ENCODE data around the gene HIKESHI.

HIKESHI gene

DNA sequence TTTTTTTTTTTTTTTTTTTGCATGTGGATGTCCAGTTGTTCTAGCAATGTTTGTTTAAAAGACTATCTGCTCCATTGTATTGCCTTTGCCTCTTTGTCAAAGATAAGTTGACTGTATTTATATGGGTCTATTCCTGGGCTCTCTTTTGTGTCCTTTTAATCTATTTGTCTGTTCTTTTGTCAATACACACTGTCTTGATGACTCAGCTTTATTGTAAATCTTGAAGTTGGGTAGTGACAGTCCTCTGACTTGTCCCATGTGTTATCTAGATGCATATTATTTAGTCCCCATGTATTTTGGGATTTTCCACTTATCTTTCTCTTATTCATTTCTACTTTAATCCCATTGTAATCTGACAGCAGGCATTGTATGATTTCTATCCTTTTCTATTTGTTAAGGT, 75.9 kb downstream of the HIKESHI start:
- ChIA-PET POLR2A (no interaction called here), CTCF (interaction anchor here (0.6 kb wide), 1 partner anchor 17 kb away, joined by 3 read pairs; no protein-coding TSS in a partner anchor)
- no peak for TF ChIP-seq FOXA1 (IDR thresholded peaks at IDR 0.05)
- TF ChIP-seq L3MBTL2 (conservative IDR thresholded peaks at IDR 0.05), result no peak
- TF ChIP-seq ELF4 (IDR thresholded peaks at IDR 0.05), result no peak
- no peak for TF ChIP-seq NFRKB (IDR thresholded peaks at IDR 0.05)
- no peak for TF ChIP-seq TARDBP (IDR thresholded peaks at IDR 0.05)
- TF ChIP-seq FOXK2 (IDR thresholded peaks at IDR 0.05), result no peak
- TF ChIP-seq ARNT (IDR thresholded peaks at IDR 0.05), result no peak
- no peak for TF ChIP-seq ZNF384 (IDR thresholded peaks at IDR 0.05)
- no peak for TF ChIP-seq LEF1 (IDR thresholded peaks at IDR 0.05; ENCODE audit: borderline replicate concordance)
- TF ChIP-seq, protein P1, sequence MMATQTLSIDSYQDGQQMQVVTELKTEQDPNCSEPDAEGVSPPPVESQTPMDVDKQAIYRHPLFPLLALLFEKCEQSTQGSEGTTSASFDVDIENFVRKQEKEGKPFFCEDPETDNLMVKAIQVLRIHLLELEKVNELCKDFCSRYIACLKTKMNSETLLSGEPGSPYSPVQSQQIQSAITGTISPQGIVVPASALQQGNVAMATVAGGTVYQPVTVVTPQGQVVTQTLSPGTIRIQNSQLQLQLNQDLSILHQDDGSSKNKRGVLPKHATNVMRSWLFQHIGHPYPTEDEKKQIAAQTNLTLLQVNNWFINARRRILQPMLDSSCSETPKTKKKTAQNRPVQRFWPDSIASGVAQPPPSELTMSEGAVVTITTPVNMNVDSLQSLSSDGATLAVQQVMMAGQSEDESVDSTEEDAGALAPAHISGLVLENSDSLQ (IDR thresholded peaks at IDR 0.05), result no peak
- TF ChIP-seq FOXM1 (IDR thresholded peaks at IDR 0.05; ENCODE audit: borderline replicate concordance), result no peak
- TF ChIP-seq SUZ12 (IDR thresholded peaks at IDR 0.05), result no peak
- no peak for TF ChIP-seq BHLHE40 (IDR thresholded peaks at IDR 0.05; ENCODE audit: borderline replicate concordance)
- TF ChIP-seq CTBP1 (IDR thresholded peaks at IDR 0.05; ENCODE audit: borderline replicate concordance), result no peak
- TF ChIP-seq HDGF (IDR thresholded peaks at IDR 0.05; ENCODE audit: borderline replicate concordance), result no peak
- TF ChIP-seq SP1 (IDR thresholded peaks at IDR 0.05), result no peak
- no peak for DNase-seq (ENCODE audit: extremely low spot score)

DNA sequence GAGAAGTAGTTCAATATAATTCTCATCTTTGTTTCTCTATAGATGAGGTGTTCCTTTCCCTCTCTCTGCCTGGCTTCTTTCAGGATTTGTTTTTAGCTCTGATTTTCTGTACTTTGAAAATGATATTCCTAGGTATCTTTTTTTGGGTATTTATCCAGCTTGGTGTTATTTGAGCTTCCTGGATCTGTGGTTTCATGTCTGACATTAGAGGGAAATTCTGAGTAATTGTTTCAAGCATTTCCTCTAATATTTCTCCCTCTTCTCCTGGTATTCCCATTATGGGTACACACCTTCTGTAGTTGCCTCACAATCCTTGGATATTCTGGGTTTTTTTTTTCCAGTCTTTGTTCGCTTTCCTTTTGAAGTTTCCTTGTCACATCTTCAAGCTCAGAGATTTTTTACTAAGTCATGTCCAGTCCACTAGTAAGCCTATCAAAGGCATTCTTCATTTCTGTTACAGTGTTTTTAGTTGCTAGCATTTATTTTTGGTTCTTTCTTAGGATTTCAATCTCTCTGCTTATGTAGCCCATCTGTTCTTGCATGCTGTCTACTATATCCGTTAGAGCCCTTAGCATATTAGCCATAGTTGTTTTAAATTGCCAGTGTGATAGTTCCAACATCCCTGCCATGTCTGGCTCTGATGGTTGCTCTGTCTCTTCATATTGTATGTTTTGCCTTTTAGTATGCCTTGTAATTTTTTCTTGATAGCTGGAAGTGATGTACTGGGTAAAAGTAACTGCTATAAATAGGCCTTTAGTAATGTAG, 78.4 kb downstream of the HIKESHI start:
- no peak for DNase-seq (ENCODE audit: extremely low spot score)
- POLR2A ChIA-PET, result no interaction called here
- CTCF ChIA-PET, result interaction anchor here (0.6 kb wide), 1 partner anchor 9 kb away, joined by 3 read pairs; no protein-coding TSS in a partner anchor
- TF ChIP-seq FOXK2 (IDR thresholded peaks at IDR 0.05) (no peak), ARNT (IDR thresholded peaks at IDR 0.05) (no peak), NFRKB (IDR thresholded peaks at IDR 0.05) (no peak), LEF1 (IDR thresholded peaks at IDR 0.05; ENCODE audit: borderline replicate concordance) (no peak), ZNF384 (IDR thresholded peaks at IDR 0.05) (no peak), FOXM1 (IDR thresholded peaks at IDR 0.05; ENCODE audit: borderline replicate concordance) (no peak), CTBP1 (IDR thresholded peaks at IDR 0.05; ENCODE audit: borderline replicate concordance) (no peak), SUZ12 (IDR thresholded peaks at IDR 0.05) (no peak), L3MBTL2 (conservative IDR thresholded peaks at IDR 0.05) (no peak), HDGF (IDR thresholded peaks at IDR 0.05; ENCODE audit: borderline replicate concordance) (no peak)
- TF ChIP-seq, protein P1 (IDR thresholded peaks at IDR 0.05), result no peak

DNA sequence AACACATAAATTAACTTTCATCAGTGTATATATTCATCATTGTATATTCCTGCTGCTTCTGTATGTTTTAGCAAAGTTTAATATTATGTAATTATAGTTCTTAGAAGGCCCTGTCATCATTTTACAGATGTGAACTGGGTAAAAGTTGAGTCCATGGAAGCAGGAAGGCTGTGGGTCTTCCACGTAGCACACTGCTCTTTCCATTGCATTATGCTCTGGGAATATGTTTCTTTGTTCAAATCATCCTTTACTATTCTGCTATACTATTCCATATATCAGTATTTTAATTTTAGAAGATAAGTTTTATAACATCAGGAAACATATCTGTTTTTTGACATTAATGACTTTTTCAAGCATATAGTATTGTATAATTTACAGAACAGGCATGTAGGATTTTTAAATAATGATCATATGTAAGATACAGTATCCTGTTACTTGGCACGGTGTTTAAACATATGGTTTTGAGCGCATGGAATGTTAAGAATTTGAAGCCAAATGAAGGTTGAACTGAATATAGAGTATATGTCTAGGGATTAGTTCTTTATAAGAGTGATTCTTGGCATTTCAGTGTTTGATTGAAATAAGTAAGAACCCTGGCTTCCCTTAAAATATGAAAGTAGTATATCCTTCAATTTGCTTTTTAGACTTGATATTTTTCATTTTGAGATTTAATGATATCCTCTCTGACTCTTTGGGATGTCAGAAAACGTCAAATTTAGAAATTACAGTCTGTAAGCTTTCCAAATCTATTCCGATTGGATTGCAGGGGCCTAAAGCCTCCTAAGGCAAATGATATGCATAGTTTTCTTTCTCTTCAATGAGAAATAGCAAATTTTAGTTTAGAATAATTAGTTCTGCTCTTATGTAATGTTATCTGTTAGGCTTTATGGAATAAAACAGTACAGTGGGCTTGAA, 81.3 kb downstream of the HIKESHI start:
- no peak for DNase-seq (ENCODE audit: extremely low spot score)
- CTCF ChIA-PET, result no interaction called here
- POLR2A ChIA-PET, result no interaction called here
- no peak for TF ChIP-seq BHLHE40 (IDR thresholded peaks at IDR 0.05; ENCODE audit: borderline replicate concordance)
- no peak for TF ChIP-seq CTBP1 (IDR thresholded peaks at IDR 0.05; ENCODE audit: borderline replicate concordance)
- TF ChIP-seq FOXM1 (IDR thresholded peaks at IDR 0.05; ENCODE audit: borderline replicate concordance), result no peak
- TF ChIP-seq FOXK2 (IDR thresholded peaks at IDR 0.05), result no peak
- no peak for TF ChIP-seq NFRKB (IDR thresholded peaks at IDR 0.05)

DNA sequence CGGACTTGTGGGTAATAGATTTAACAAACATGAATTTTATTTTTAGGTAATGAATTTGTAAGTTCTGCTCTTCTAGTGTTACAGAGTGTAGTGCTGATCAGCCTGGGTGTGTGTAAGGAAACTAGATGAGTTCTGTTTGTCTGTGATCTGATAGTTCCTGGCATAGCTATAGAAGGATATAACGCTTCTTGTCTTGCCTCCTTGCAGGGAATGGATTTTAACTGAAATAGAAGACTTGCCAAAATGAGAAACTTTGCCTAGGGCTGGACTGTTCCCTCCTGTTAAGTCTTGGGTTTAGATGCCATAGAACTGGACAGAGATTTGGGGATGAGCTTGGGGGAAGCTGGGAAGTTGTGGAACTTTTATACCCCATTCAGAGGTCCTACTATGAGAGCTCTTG, 84.2 kb downstream of the HIKESHI start:
- ChIA-PET POLR2A (no interaction called here), CTCF (interaction anchor here (0.6 kb wide), 1 partner anchor 23 kb away, joined by 3 read pairs; no protein-coding TSS in a partner anchor)
- no peak for TF ChIP-seq TARDBP (IDR thresholded peaks at IDR 0.05)
- TF ChIP-seq FOXA1 (IDR thresholded peaks at IDR 0.05), result no peak
- no peak for TF ChIP-seq L3MBTL2 (conservative IDR thresholded peaks at IDR 0.05)
- TF ChIP-seq ZNF384 (IDR thresholded peaks at IDR 0.05), result no peak
- no peak for TF ChIP-seq LEF1 (IDR thresholded peaks at IDR 0.05; ENCODE audit: borderline replicate concordance)
- TF ChIP-seq, protein P1 (IDR thresholded peaks at IDR 0.05), result no peak
- DNase-seq (ENCODE audit: extremely low spot score), result no peak

DNA sequence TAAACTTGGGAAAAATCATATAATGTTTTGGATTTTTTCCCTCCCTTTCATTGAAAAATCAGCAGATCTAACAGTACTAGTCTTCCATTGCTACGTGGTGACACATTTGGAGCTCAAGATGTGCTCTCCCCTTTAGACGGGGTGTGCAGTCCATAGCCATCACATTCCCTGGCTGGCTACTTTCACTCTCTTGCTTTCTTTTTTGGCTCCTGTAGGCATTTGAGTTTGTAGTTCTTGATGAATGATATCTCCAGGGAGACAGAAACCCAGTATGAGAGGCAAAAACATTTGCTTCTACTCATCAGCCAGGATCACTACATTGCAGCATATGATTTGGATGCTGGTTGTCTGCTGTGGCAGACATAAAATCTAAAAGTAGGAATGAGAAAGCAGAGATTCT, 84.7 kb downstream of the HIKESHI start:
- CTCF ChIA-PET, result interaction anchor here (0.6 kb wide), 1 partner anchor 23 kb away, joined by 3 read pairs; no protein-coding TSS in a partner anchor
- POLR2A ChIA-PET, result no interaction called here
- no peak for DNase-seq (ENCODE audit: extremely low spot score)
- TF ChIP-seq LEF1 (IDR thresholded peaks at IDR 0.05; ENCODE audit: borderline replicate concordance) (no peak), TARDBP (IDR thresholded peaks at IDR 0.05) (no peak), NFRKB (IDR thresholded peaks at IDR 0.05) (no peak), ELF4 (IDR thresholded peaks at IDR 0.05) (no peak), ZNF384 (IDR thresholded peaks at IDR 0.05) (no peak), FOXM1 (IDR thresholded peaks at IDR 0.05; ENCODE audit: borderline replicate concordance) (no peak)

DNA sequence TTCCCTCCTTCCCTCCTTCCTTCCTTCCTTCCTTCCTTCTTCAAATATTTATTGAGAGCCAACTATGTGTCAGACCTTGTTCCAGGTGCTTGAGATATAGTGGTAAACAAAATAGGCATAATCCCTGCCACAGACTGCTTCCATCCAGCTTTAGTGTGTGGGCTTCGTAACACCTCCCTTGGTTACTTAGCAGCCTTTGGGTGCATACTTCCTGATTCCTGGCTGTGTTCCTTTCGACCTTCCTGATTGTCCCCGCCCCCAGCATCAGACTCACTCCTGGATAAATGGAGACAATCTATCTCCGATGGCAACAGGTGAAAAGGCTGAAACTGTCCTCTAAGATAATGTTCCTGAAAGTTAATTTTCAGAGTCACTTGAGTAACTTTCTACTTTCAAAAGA, 86.2 kb downstream of the HIKESHI start:
- DNase-seq (ENCODE audit: extremely low spot score), result no peak
- ChIA-PET POLR2A (no interaction called here), CTCF (no interaction called here)

More for the DNA sequence above, 86.2 kb downstream of the HIKESHI start:
- TF ChIP-seq ARNT (IDR thresholded peaks at IDR 0.05) (no peak), FOXA1 (IDR thresholded peaks at IDR 0.05) (no peak), ZNF384 (IDR thresholded peaks at IDR 0.05) (no peak), BHLHE40 (IDR thresholded peaks at IDR 0.05; ENCODE audit: borderline replicate concordance) (no peak)
